NCI-H1930 (cell line): ENCODE measurements around the gene SDC4.

Experiments
- DNase-seq, 2 experiments: peaks; one replicate each; lab custom pipeline; 2025; lab: John Stamatoyannopoulos, UW

SDC4 gene

DNA sequence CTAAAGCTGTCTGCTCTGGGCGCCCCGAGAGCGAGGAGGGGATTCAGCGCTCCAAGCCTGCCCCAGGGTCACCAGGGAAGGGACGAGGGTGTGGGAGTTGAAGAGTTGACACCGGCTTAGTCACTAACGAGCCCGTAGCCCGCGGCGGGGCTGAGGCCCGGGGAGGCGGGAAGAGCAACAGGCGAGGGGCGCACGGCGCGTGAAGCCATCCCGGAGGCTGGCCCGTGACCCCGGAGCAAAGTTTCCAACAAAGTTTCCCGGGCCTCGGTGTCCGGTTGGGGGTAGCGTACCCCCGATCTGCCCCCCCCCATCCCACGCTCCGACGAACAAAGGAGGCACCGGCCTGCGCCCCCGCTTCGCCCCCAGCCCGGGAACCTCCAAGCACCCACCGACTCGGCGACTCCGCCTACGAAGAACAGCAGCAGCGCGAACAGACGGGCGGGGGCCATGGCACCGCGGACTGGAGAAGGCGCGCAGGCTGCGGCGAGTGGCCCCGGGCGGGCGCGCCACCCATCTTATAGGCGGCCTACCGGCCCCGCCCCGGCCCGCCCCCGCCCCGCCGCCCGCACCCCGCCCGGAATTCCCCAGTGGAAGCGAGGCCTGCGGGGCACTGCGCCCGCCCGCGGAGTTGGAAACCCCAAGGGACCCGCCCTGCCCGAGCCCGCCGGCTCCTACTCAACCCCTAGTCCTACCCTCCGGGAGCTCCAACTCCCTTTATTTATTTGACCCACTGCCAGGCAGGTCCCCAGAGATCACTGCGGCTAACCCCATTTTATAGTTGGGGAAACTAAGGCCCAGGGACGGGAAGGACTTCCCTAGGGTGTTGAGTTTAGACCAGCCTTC is at the start of gene SDC4:
TSS of gene SDC4 (minus strand) at position 489 of the 843 bp plus-strand sequence. CDS start at position 449, 40 bp downstream.
- DNase-seq = peak in 1 of 2 experiments; percentile 16

DNA sequence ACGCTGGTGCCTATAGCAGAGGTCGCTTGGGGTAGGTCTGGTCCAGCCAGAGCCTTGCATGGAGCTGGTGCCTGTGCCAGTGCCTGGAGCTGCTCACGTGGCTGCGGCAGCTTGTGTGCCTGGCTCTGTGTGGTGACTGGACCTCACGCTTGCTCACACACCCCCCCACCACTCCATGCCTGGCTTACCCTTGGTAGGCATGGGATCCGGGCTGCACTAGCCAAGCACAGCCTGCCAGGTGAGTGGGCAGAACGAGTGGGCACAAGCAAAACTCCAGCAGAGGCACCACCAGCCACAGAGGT is 46.8 kb upstream of the SDC4 start:
- no peak for DNase-seq

- no peak for DNase-seq
Measured at GRCh38 chr20:45394221-45395113, 46.2 kb upstream of the SDC4 start.

GRCh38 chr20:45392733-45393132 is 44.5 kb upstream of the SDC4 start:
- no peak for DNase-seq

DNA sequence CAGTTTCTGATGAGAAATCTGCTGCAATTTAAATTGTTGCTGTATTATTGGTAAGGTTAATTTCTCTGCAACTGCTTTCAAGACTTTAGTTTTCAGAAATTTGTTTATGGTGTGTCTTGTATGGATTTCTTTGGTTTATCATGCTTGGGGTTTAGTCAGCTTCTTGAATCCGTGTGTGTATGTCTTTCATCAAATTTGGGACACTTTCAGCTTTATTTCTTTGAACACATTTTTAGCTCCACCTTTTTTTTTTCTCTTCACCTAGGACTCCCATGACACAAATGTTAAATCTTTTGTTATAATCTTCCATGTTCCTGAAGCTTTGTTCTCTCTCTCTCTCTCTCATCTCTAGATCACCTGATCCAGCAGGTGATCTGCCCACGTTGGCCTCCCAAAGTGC is 43.3 kb upstream of the SDC4 start:
- no peak for DNase-seq

DNA sequence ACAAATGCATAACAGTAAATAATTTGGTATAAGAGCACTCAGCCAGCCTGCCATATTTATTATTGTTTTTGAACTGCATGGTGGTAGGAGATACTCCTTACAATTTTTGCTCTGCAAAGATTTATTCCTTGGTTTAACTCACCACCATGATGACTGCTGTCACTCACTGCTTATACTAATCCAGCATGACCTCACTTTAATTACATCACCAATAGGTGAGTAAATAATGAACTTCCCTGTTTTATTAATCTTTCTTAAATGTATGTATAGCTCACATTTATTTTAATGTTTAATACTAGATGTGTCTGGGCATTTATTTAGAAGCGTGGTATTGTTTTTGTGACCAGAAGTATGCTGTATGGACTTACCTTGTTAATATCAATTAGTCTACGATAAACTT is 42.7 kb upstream of the SDC4 start:
- DNase-seq = no peak

- no peak for DNase-seq
Measured at GRCh38 chr20:45387274-45387673, 39.0 kb upstream of the SDC4 start.

DNA sequence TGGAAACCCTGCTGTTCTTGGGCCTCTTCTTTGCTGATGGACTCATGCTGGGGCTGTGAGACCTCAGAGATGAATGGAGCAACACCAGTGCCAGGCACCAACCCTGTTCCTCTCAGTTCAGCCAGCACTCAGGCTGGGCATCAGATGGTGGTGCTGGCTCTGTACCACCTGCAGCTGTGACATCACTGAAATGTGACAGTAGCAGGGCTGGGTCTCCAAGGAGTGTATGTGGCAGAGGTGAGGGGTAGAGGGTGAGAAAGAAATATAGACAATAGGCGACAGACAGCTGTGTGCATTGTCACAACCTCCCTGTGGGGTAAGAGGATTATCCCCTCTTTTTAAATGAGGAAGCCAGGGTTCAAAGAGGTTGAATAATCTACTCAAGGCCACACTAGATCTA is 30.0 kb upstream of the SDC4 start, which contains the start of gene TP53TG5:
TSS of gene TP53TG5 (minus strand) at position 135 of the 400 bp plus-strand sequence. CDS start at position 46, 89 bp downstream.
- DNase-seq = no peak

GRCh38 chr20:45377269-45377668 is 29.0 kb upstream of the SDC4 start:
- DNase-seq = no peak

DNA sequence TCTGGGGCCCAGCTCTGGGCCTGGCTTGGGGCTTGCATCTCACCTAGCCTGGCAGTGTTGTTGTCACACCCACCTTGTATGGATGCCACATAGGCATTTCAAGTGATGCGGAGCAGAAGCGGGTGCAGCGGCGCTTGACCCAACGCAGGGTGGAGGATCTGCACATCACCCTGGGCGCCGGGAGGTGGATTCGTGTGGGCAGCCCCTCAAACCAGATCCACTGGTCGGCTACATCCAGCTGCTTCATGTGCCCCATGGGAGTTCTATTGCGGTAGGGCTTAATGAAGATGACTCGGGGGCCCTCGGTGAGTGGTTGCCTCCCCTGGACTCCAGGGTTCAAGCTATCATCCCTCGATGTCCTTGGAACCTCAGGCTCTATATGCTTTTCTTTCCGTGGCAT is 26.7 kb upstream of the SDC4 start:
- no peak for DNase-seq

- no peak for DNase-seq
Measured at GRCh38 chr20:45374101-45374467, 25.9 kb upstream of the SDC4 start.

GRCh38 chr20:45373353-45374100 is 25.3 kb upstream of the SDC4 start:
- DNase-seq = peak; percentile 38 to 62

GRCh38 chr20:45372646-45373352 is 24.6 kb upstream of the SDC4 start:
- no peak for DNase-seq

- no peak for DNase-seq
Measured at GRCh38 chr20:45372241-45372640, 24.0 kb upstream of the SDC4 start.

GRCh38 chr20:45370571-45371160 is 22.4 kb upstream of the SDC4 start:
- no peak for DNase-seq

- DNase-seq = no peak
Measured at GRCh38 chr20:45368221-45368980, 20.2 kb upstream of the SDC4 start.

DNA sequence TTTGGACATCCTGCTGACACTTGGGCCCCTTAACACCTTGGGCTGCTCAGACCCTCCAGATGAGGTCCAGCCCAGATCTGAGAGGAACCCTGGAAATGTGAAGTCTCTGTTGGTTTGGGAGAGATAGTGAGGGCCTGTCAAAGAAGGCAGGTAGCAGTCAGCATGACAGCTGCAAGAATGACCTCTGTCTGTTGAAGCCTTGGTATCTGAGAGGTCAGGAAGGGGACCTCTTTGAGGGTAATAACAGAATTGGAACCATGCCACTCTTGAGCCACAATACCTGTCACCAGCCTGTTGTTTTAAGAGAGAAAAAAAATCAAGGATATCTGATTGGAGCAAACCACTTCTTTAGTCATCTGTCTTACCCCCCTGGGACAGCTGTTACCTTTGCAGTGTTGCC is 18.9 kb upstream of the SDC4 start:
- no peak for DNase-seq

GRCh38 chr20:45366631-45367030 is 18.4 kb upstream of the SDC4 start:
- DNase-seq = no peak

GRCh38 chr20:45366192-45366591 is 18.0 kb upstream of the SDC4 start:
- no peak for DNase-seq

- DNase-seq = no peak
Measured at GRCh38 chr20:45365444-45365970, 17.3 kb upstream of the SDC4 start.
